GM21528 (cell line): Measurements from ENCODE around the gene TAF5L.

Source experiments
- ATAC-seq: cut with Tn5 transposase; IDR thresholded peaks from one replicate; pipeline ENCODE4 v1.9.1; 2021; ENCODE audit warnings: mild to moderate bottlenecking, moderate library complexity; ENCODE audit not compliant: unreplicated experiment, low FRiP score

TAF5L gene

GRCh38 chr1:229625915-229626831, at the start of gene TAF5L, which contains the start of gene URB2:
TSS of gene TAF5L (minus strand) at chr1:229626122. CDS start at chr1:229614482, 11,640 bp downstream.
TSS of gene URB2 (plus strand) at chr1:229626247. CDS start at chr1:229627634, 1,387 bp downstream.
- peak; percentile 86 for ATAC-seq

- no peak for ATAC-seq
Measured at GRCh38 chr1:229675396-229675795, 49.5 kb upstream of the TAF5L start.

- ATAC-seq = no peak
Measured at GRCh38 chr1:229674042-229674441, 48.1 kb upstream of the TAF5L start.

GRCh38 chr1:229672246-229672645, 46.3 kb upstream of the TAF5L start:
- no peak for ATAC-seq

- ATAC-seq = no peak
Measured at GRCh38 chr1:229671310-229671709, 45.4 kb upstream of the TAF5L start.

- no peak for ATAC-seq
Measured at GRCh38 chr1:229669333-229669732, 43.4 kb upstream of the TAF5L start.

GRCh38 chr1:229666585-229666984, 40.7 kb upstream of the TAF5L start:
- no peak for ATAC-seq

GRCh38 chr1:229665912-229666558, 40.1 kb upstream of the TAF5L start:
- no peak for ATAC-seq

GRCh38 chr1:229664133-229664689, 38.3 kb upstream of the TAF5L start:
- ATAC-seq = no peak

GRCh38 chr1:229661897-229662296, 36.0 kb upstream of the TAF5L start:
- no peak for ATAC-seq

GRCh38 chr1:229661022-229661877, 35.3 kb upstream of the TAF5L start:
- ATAC-seq = no peak

- ATAC-seq = no peak
Measured at GRCh38 chr1:229657993-229658755, 32.3 kb upstream of the TAF5L start.

- no peak for ATAC-seq
Measured at GRCh38 chr1:229655781-229656180, 29.9 kb upstream of the TAF5L start.

- no peak for ATAC-seq
Measured at GRCh38 chr1:229653420-229653819, 27.5 kb upstream of the TAF5L start.

GRCh38 chr1:229651546-229651945, 25.6 kb upstream of the TAF5L start:
- no peak for ATAC-seq

- no peak for ATAC-seq
Measured at GRCh38 chr1:229650045-229650444, 24.1 kb upstream of the TAF5L start.

- ATAC-seq = no peak
Measured at GRCh38 chr1:229648406-229648805, 22.5 kb upstream of the TAF5L start.

- ATAC-seq = no peak
Measured at GRCh38 chr1:229645324-229645993, 19.5 kb upstream of the TAF5L start.
